GM12864 (cell line): ENCODE measurements around the gene TEX50.
"Not testable (repeated sequence)": the region's sequence is repeated elsewhere in the genome, so short reads cannot be mapped to it uniquely, and the experiment has no call there.

Source experiments
- DNase-seq: peaks from one replicate; pipeline ENCODE4 v3.0.0-alpha.2; 2011; ENCODE audit warnings: low read depth
- H3K4me3 ChIP-seq: 2 replicates; pipeline ENCODE4 v1.5.1; 2011; ENCODE audit warnings: mild to moderate bottlenecking, low read depth, low read length, control low read depth
- TF ChIP-seq, protein P1 (sequence below): IDR thresholded peaks from 2 replicates; pipeline ENCODE4 v1.5.1; 2011; ENCODE audit warnings: low read depth, mild to moderate bottlenecking, moderate library complexity, low read length, control low read depth, inconsistent platforms; ENCODE audit errors: missing control alignments

The TEX50 gene

DNA sequence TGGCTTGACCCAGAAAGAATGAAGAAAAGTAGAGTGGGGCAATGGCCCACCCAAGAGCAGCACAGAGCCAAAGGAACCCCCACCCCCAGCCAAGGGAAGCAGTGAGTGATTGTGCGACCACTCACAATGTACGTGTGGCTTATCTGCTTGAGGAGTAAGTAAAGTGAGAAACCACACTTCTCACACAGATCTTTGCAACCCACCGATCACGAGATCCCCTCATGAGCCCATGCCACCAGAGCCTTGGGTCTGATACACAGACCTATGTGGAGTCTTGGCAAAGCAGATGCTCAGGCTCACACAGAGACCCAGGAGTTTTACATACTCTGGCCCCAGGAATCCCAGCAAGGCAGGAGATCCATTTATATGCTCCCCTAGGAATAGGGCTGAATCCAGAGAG lies 18.3 kb upstream of the TEX50 start:
- DNase-seq: no peak
- no peak overlapping the region for H3K4me3 ChIP-seq
- TF ChIP-seq, protein P1, sequence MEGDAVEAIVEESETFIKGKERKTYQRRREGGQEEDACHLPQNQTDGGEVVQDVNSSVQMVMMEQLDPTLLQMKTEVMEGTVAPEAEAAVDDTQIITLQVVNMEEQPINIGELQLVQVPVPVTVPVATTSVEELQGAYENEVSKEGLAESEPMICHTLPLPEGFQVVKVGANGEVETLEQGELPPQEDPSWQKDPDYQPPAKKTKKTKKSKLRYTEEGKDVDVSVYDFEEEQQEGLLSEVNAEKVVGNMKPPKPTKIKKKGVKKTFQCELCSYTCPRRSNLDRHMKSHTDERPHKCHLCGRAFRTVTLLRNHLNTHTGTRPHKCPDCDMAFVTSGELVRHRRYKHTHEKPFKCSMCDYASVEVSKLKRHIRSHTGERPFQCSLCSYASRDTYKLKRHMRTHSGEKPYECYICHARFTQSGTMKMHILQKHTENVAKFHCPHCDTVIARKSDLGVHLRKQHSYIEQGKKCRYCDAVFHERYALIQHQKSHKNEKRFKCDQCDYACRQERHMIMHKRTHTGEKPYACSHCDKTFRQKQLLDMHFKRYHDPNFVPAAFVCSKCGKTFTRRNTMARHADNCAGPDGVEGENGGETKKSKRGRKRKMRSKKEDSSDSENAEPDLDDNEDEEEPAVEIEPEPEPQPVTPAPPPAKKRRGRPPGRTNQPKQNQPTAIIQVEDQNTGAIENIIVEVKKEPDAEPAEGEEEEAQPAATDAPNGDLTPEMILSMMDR: no peak

DNA sequence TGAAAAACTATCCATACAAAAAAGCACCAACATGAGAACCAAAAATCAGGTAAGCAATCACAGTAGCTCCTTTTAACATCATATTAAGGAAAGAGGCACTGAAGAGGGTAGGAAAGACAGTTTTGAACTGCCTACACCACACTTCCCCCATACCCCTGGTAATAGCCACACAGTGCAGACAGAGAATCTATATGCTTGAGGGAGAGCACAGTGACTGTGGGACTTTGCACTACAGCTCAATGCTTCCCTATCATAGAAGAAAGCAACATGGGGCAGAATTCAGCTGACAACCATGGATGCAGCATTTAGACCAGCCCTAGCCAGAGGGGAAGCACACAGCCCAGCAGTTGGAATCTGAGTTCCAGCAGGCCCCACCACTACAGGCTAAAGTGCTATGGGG lies 7.9 kb upstream of the TEX50 start:
- TF ChIP-seq, protein P1: no peak
- no peak for DNase-seq
- H3K4me3 ChIP-seq: no peak overlapping the region

DNA sequence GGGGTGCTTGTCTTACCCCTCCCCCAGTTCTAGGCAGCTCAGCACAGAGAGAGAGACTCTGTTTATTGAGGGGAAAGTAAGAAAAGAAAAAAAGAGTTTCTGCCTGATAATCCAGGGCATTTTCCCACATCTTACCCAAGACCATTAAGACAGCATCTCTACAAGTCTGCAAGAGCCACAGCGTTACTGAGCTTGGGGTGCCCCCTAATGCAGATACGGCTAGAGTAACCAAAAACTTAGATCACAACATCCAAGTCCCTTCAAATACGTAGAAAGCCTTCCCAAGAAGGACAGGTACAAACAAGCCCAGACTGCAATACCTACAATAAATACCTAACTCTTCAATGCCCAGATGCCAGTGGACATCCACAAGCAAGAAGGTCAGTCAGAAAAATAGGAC lies 6.2 kb upstream of the TEX50 start:
- no peak for DNase-seq
- TF ChIP-seq, protein P1: no peak
- H3K4me3 ChIP-seq: no peak overlapping the region

DNA sequence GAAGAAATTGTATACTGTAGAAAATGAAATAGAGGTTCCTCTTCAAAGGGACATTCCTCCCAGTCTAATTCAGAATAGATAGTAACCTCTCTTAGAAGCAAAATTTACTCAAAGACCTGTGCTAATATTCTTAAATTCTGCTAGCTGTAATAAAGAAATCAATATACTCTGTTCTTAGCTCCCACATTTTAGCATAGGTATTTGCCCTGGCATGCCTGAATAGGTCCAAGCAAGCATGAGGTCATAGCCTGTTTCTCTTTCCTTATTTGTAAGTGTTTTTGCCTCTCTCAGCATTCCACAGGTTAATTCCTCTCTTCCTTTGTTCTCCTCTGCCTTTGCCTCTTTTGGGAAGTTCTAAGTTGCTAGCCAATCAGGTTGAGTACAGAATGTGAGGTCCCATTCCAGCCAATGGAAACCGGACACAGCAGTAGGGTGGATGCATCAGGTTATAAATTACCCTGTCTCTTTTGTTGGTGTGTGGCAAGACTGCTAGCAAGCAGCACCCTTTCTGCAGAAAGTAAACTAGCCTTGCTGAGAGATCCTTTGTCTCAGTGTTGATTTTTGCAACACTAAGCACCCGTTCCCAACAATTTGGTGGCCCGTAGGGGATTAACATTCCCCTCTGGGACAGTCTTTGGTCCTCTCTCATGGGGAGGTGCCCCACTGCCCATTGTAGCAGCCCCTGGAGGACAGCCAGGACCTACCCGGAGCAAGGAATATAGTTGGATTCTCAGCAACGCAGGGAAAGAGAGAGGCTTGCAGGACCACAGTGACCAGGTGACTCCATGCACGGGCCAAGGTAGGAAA lies 2.3 kb downstream of the TEX50 start:
- DNase-seq, H3K4me3 ChIP-seq: not testable (repeated sequence)

DNA sequence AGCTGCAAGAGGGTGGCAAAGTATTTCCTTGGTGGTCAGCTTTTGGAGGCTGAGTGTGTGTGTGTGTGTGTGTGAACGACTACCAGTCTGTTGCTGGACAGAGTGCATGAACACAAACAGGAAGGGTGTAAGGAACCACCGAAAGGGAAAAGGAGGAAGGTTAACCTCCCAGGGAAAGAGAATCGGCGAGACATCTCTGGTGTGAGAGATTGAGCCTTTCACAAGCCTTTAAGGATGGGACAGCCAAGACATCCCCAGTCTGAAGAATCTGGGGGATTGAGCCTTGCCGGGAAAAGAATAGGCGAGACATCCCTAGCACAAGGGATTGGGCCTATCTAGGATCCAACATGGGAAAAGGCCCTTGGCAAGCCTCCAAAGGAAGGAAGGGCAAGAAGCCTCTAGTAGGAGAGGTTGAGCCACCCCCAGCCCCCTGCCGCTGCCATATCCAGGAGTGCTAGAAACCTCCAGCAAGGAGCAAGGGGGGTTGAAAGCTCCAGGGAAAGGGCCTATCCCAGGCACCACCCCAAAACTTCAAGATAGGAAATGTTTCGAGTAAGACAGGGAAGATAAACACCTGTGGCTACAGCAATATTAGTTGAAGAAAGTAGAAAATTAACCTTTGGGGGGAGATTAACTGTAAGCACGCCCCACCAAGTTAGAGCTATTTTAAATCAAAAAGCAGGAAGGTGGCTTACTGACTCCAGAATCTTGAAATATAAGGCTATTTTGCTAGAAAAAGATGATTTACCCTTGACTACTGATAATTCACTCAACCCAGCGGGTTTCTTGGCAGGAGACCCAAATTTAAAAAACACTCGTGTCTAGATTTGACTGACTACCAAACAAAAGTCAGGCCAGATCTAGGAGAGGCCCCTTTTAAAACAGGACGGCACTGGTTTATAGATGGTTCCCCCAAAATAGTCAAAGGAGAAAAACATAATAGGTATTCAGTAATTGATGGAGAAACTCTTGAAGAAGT lies 3.2 kb downstream of the TEX50 start:
- no peak overlapping the region for H3K4me3 ChIP-seq
- TF ChIP-seq, protein P1: no peak
- DNase-seq: no peak

DNA sequence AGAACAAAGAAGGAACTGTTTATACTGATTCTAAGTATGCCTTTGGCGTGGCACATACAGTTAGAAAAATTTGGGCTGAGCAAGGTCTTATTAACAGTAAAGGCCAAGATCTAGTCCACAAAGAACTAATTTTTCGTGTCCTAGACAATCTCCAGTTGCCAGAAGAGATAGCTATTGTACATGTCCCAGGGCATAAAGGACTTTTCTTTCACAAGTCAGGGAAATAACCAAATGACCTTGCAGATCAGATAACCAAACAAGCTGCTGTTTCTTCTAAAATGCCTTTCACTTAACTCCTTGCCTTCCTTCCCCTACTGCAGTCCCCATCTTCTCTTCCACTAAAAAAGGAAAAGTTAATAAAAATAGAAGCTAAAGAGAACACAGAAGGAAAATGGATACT lies 4.0 kb downstream of the TEX50 start:
- no peak overlapping the region for H3K4me3 ChIP-seq
- no peak for DNase-seq
- TF ChIP-seq, protein P1: no peak

DNA sequence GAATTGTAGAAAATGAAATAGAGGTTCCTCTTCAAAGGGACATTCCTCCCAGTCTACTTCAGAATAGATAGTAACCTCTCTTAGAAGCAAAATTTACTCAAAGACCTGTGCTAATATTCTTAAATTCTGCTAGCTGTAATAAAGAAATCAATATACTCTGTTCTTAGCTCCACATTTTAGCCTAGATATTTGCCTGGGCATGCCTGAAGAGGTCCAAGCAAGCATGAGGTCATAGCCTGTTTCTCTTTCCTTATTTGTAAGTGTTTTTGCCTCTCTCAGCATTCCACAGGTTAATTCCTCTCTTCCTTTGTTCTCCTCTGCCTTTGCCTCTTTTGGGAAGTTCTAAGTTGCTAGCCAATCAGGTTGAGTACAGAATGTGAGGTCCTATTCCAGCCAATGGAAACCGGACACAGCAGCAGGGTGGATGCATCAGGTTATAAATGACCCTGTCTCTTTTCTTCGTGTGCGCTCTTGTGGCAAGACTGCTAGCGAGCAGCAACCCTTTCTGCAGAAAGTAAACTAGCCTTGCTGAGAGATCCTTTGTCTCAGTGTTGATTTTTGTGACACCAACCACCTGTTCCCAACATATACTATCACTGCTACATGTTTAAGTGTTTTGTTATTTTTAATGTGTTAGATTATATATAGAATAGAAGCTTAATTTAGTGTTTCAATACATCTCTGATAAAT lies 7.5 kb downstream of the TEX50 start:
- not testable (repeated sequence) for DNase-seq, H3K4me3 ChIP-seq
